Upper lobe of left lung (tissue), 4 donors: ENCODE data around the gene KIAA1614.

Source experiments
- POLR2A ChIP-seq, 4 donors: fragments of 450-650 bp; IDR thresholded peaks; one replicate each; pipeline ENCODE4 v1.5.1; 2016 to 2017; ENCODE audit warnings: antibody characterized with exemption in 4 of 4, mild to moderate bottlenecking in 2 of 4
- POLR2AphosphoS5 ChIP-seq, 2 donors: sonication (generic); formaldehyde crosslinking; IDR thresholded peaks; one replicate each; pipeline ENCODE4 v1.5.1; 2017; ENCODE audit warnings: antibody characterized with exemption in 2 of 2
- TF ChIP-seq, protein P1 (sequence below), 6 experiments: fragments of 450-650 bp in 4 of 6; fragments of 200-600 bp in 2 of 6; sonication (generic) in 2 of 6; IDR thresholded peaks; one replicate each; pipeline ENCODE4 v1.5.1; 2016 to 2019; ENCODE audit warnings: antibody characterized with exemption in 6 of 6

DNA sequence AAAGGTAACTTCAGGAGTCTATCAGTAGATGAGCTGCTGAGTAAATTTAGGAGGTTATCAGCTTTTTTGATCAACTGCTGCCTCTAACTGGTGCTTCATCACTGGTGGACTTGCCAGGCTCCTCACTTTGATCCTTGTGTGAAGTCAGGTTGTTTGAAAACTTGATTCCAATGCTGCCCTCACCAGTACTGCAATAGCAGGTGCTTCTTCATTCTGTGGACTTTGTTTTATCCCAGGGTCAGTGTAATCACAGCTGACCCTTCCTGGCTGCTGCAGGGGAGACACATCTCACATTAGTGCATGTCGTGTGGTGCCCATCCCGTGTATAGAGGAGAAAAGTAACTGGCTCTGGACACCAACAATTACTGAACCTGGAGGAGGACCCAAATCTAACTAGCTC is 20.0 kb upstream of the KIAA1614 start:
- TF ChIP-seq, protein P1, sequence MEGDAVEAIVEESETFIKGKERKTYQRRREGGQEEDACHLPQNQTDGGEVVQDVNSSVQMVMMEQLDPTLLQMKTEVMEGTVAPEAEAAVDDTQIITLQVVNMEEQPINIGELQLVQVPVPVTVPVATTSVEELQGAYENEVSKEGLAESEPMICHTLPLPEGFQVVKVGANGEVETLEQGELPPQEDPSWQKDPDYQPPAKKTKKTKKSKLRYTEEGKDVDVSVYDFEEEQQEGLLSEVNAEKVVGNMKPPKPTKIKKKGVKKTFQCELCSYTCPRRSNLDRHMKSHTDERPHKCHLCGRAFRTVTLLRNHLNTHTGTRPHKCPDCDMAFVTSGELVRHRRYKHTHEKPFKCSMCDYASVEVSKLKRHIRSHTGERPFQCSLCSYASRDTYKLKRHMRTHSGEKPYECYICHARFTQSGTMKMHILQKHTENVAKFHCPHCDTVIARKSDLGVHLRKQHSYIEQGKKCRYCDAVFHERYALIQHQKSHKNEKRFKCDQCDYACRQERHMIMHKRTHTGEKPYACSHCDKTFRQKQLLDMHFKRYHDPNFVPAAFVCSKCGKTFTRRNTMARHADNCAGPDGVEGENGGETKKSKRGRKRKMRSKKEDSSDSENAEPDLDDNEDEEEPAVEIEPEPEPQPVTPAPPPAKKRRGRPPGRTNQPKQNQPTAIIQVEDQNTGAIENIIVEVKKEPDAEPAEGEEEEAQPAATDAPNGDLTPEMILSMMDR (IDR thresholded peaks at IDR 0.05): no peak
- TF ChIP-seq POLR2AphosphoS5 (IDR thresholded peaks at IDR 0.05) (no peak), POLR2A (IDR thresholded peaks at IDR 0.05) (no peak)
